Tibial nerve (tissue), 4 donors: ENCODE measurements around the gene AK8.

Experiments
- CTCF ChIP-seq, 5 experiments: fragments of 200-600 bp in 3 of 5; fragments of 450-650 bp in 2 of 5; sonication (generic) in 3 of 5; IDR thresholded peaks; one replicate each; pipeline ENCODE4 v1.5.1; 2016 to 2019; ENCODE audit warnings: antibody characterized with exemption in 5 of 5, mild to moderate bottlenecking in 3 of 5, moderate library complexity in 2 of 5
- EP300 ChIP-seq, 2 donors: sonication (generic); formaldehyde crosslinking; IDR thresholded peaks; one replicate each; pipeline ENCODE4 v1.6.1; 2017; ENCODE audit warnings: antibody characterized with exemption in 2 of 2, mild to moderate bottlenecking in 1 of 2
- POLR2A ChIP-seq, 2 donors: fragments of 450-650 bp; IDR thresholded peaks; one replicate each; pipeline ENCODE4 v1.6.1; 2017; ENCODE audit warnings: antibody characterized with exemption in 2 of 2, mild to moderate bottlenecking in 2 of 2, moderate library complexity in 2 of 2

- TF ChIP-seq POLR2A (IDR thresholded peaks at IDR 0.05) (no peak), EP300 (IDR thresholded peaks at IDR 0.05) (no peak), CTCF (IDR thresholded peaks at IDR 0.05) (no peak)
Observed at GRCh38 chr9:132723809-132724208, 154.3 kb downstream of the AK8 start.
